HL-60 (cell line): Measurements from ENCODE around the gene COMMD2.

Experiments used
- GABPA ChIP-seq: IDR thresholded peaks from 2 replicates; pipeline ENCODE4 v1.6.1; 2012; ENCODE audit warnings: low read depth
- TF ChIP-seq, protein P1 (sequence below): IDR thresholded peaks from one replicate; pipeline ENCODE4 v1.5.1; 2011; ENCODE audit warnings: low read length, control low read depth, inconsistent platforms; ENCODE audit not compliant: insufficient read depth
- TF ChIP-seq, protein P2 (sequence below): IDR thresholded peaks from 2 replicates; pipeline ENCODE4 v1.6.1; 2012; ENCODE audit warnings: low read depth; ENCODE audit not compliant: insufficient replicate concordance

DNA sequence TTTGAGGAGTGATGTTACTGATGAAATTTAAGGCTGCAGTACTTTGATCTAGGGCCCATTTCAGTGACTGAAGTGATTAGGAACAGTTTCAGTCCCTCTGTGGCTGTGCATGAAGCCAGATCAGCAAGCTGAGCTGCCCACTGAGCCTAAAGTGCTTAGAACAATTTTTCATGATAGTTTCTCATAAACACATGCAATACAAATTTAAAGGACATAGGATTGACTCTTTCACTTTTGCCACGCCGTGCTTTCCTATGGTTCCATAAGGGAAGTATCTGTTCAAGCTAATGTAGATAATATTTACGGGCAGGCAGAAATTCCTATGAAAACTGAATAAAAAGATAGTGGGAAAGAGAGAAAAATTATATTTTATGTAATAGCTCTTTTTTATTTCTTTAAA lies 29.5 kb upstream of the COMMD2 start:
- TF ChIP-seq, protein P1, sequence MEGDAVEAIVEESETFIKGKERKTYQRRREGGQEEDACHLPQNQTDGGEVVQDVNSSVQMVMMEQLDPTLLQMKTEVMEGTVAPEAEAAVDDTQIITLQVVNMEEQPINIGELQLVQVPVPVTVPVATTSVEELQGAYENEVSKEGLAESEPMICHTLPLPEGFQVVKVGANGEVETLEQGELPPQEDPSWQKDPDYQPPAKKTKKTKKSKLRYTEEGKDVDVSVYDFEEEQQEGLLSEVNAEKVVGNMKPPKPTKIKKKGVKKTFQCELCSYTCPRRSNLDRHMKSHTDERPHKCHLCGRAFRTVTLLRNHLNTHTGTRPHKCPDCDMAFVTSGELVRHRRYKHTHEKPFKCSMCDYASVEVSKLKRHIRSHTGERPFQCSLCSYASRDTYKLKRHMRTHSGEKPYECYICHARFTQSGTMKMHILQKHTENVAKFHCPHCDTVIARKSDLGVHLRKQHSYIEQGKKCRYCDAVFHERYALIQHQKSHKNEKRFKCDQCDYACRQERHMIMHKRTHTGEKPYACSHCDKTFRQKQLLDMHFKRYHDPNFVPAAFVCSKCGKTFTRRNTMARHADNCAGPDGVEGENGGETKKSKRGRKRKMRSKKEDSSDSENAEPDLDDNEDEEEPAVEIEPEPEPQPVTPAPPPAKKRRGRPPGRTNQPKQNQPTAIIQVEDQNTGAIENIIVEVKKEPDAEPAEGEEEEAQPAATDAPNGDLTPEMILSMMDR, result no peak
- TF ChIP-seq, protein P2, sequence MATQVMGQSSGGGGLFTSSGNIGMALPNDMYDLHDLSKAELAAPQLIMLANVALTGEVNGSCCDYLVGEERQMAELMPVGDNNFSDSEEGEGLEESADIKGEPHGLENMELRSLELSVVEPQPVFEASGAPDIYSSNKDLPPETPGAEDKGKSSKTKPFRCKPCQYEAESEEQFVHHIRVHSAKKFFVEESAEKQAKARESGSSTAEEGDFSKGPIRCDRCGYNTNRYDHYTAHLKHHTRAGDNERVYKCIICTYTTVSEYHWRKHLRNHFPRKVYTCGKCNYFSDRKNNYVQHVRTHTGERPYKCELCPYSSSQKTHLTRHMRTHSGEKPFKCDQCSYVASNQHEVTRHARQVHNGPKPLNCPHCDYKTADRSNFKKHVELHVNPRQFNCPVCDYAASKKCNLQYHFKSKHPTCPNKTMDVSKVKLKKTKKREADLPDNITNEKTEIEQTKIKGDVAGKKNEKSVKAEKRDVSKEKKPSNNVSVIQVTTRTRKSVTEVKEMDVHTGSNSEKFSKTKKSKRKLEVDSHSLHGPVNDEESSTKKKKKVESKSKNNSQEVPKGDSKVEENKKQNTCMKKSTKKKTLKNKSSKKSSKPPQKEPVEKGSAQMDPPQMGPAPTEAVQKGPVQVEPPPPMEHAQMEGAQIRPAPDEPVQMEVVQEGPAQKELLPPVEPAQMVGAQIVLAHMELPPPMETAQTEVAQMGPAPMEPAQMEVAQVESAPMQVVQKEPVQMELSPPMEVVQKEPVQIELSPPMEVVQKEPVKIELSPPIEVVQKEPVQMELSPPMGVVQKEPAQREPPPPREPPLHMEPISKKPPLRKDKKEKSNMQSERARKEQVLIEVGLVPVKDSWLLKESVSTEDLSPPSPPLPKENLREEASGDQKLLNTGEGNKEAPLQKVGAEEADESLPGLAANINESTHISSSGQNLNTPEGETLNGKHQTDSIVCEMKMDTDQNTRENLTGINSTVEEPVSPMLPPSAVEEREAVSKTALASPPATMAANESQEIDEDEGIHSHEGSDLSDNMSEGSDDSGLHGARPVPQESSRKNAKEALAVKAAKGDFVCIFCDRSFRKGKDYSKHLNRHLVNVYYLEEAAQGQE, result no peak
- TF ChIP-seq GABPA, result no peak
